ENCODE data around the gene NOS1AP. TPM values are rescaled to one million over a fixed set of nuclear protein-coding genes. Genes with fewer than 3 reads are reported as not detected.
A peak's percentile ranks its signal among the peaks of the same experiment; 100 is the strongest.

Gene NOS1AP
- total and polyA plus RNA-seq, 2 experiments from 2014 or later, result 5.8 to 6.6 TPM

GRCh38 chr1:162207862-162208261 lies 138.4 kb downstream of the NOS1AP start:
- Mint-ChIP-seq H3K27ac (no peak overlapping the region), H3K4me3 (no peak overlapping the region), H3K9me3 (no peaks in the 10 kb centered on the region), H3K27me3 (ENCODE audit: insufficient read depth, low read depth, poor library complexity) (peaks cover 6% of the 10 kb centered on the region), H3K4me1 (peaks cover 62% of the 10 kb centered on the region), H3K36me3 (ENCODE audit: low read depth) (no peaks in the 10 kb centered on the region)
- Histone ChIP-seq H3K79me2 (replicated peaks; ENCODE audit: insufficient read depth) (peaks cover 38% of the 10 kb centered on the region), H4K20me1 (replicated peaks; ENCODE audit: insufficient read depth) (peaks cover 5% of the 10 kb centered on the region; the same call in 1 of the 2 replicates), H3K36me3 (ENCODE audit: insufficient read depth) (no peaks in the 10 kb centered on the region), H3K4me1 (ENCODE audit: insufficient read depth) (peaks cover 37% of the 10 kb centered on the region), H3K27me3 (ENCODE audit: insufficient read depth) (no peaks in the 10 kb centered on the region), H3K27ac (ENCODE audit: low read depth) (no peak overlapping the region), H3K4me3 (no peak overlapping the region), H3F3A (replicated peaks; ENCODE audit: low read depth) (peaks cover 4% of the 10 kb centered on the region; the same call in 1 of the 2 replicates), H3K4me2 (no peak overlapping the region), H2AFZ (no peak overlapping the region), H3K9me2 (ENCODE audit: insufficient read depth) (peaks cover 7% of the 10 kb centered on the region; the same call in 1 of the 2 replicates)
- ATAC-seq (peak; percentile 21; the same call in 2 of the 3 replicates), DNase-seq (ENCODE audit: low spot score) (no peak)
- TF ChIP-seq POLR2AphosphoS5 (IDR thresholded peaks at IDR 0.05; ENCODE audit: low read depth), result no peak
- no peak for TF ChIP-seq EZH2 (IDR thresholded peaks at IDR 0.05; ENCODE audit: low read depth, unreplicated experiment)
- no peak for TF ChIP-seq ZNF331 (CRISPR knock-in tag; IDR thresholded peaks at IDR 0.05; ENCODE audit: low read depth)
- no peak for TF ChIP-seq NANOG (IDR thresholded peaks at IDR 0.05; ENCODE audit: borderline replicate concordance)
- no peak for TF ChIP-seq JUNB (IDR thresholded peaks at IDR 0.05; ENCODE audit: unreplicated experiment)
- TF ChIP-seq REST (IDR thresholded peaks at IDR 0.05; ENCODE audit: unreplicated experiment), result no peak
- TF ChIP-seq, protein P1, sequence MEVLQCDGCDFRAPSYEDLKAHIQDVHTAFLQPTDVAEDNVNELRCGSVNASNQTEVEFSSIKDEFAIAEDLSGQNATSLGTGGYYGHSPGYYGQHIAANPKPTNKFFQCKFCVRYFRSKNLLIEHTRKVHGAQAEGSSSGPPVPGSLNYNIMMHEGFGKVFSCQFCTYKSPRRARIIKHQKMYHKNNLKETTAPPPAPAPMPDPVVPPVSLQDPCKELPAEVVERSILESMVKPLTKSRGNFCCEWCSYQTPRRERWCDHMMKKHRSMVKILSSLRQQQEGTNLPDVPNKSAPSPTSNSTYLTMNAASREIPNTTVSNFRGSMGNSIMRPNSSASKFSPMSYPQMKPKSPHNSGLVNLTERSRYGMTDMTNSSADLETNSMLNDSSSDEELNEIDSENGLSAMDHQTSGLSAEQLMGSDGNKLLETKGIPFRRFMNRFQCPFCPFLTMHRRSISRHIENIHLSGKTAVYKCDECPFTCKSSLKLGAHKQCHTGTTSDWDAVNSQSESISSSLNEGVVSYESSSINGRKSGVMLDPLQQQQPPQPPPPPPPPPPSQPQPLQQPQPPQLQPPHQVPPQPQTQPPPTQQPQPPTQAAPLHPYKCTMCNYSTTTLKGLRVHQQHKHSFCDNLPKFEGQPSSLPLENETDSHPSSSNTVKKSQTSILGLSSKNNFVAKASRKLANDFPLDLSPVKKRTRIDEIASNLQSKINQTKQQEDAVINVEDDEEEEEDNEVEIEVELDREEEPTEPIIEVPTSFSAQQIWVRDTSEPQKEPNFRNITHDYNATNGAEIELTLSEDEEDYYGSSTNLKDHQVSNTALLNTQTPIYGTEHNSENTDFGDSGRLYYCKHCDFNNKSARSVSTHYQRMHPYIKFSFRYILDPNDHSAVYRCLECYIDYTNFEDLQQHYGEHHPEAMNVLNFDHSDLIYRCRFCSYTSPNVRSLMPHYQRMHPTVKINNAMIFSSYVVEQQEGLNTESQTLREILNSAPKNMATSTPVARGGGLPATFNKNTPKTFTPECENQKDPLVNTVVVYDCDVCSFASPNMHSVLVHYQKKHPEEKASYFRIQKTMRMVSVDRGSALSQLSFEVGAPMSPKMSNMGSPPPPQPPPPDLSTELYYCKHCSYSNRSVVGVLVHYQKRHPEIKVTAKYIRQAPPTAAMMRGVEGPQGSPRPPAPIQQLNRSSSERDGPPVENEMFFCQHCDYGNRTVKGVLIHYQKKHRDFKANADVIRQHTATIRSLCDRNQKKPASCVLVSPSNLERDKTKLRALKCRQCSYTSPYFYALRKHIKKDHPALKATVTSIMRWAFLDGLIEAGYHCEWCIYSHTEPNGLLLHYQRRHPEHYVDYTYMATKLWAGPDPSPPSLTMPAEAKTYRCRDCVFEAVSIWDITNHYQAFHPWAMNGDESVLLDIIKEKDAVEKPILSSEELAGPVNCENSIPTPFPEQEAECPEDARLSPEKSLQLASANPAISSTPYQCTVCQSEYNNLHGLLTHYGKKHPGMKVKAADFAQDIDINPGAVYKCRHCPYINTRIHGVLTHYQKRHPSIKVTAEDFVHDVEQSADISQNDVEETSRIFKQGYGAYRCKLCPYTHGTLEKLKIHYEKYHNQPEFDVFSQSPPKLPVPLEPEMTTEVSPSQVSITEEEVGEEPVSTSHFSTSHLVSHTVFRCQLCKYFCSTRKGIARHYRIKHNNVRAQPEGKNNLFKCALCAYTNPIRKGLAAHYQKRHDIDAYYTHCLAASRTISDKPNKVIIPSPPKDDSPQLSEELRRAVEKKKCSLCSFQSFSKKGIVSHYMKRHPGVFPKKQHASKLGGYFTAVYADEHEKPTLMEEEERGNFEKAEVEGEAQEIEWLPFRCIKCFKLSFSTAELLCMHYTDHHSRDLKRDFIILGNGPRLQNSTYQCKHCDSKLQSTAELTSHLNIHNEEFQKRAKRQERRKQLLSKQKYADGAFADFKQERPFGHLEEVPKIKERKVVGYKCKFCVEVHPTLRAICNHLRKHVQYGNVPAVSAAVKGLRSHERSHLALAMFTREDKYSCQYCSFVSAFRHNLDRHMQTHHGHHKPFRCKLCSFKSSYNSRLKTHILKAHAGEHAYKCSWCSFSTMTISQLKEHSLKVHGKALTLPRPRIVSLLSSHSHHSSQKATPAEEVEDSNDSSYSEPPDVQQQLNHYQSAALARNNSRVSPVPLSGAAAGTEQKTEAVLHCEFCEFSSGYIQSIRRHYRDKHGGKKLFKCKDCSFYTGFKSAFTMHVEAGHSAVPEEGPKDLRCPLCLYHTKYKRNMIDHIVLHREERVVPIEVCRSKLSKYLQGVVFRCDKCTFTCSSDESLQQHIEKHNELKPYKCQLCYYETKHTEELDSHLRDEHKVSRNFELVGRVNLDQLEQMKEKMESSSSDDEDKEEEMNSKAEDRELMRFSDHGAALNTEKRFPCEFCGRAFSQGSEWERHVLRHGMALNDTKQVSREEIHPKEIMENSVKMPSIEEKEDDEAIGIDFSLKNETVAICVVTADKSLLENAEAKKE (CRISPR knock-in tag; IDR thresholded peaks at IDR 0.05), result no peak
- TF ChIP-seq ZNF114 (CRISPR knock-in tag; IDR thresholded peaks at IDR 0.05), result no peak
- no peak for TF ChIP-seq CTCF (conservative IDR thresholded peaks at IDR 0.05; ENCODE audit: low read depth in 2 of 2)
- TF ChIP-seq STAT1 (IDR thresholded peaks at IDR 0.05; ENCODE audit: unreplicated experiment), result no peak
